Urinary bladder (tissue), 4 donors: Measurements from ENCODE around the gene ACAT2. TPM values are rescaled to one million over a fixed set of nuclear protein-coding genes. Genes with fewer than 3 reads are reported as not detected.
"Not testable (repeated sequence)": the region's sequence is repeated elsewhere in the genome, so short reads cannot be mapped to it uniquely, and the experiment has no call there.

Experiments
- DNase-seq: peaks from one replicate; pipeline ENCODE4 v3.0.0-alpha.2; 2015; ENCODE audit errors: extremely low spot score
- H3K27ac ChIP-seq: one replicate; pipeline ENCODE4 v1.5.1; 2013; ENCODE audit warnings: low read depth, mild to moderate bottlenecking, moderate library complexity
- H3K36me3 ChIP-seq: one replicate; pipeline ENCODE4 v1.6.1; 2013; ENCODE audit warnings: mild to moderate bottlenecking, moderate library complexity; ENCODE audit not compliant: insufficient read depth
- H3K4me1 ChIP-seq: one replicate; pipeline ENCODE4 v1.6.1; 2013; ENCODE audit warnings: mild to moderate bottlenecking, moderate library complexity; ENCODE audit not compliant: insufficient read depth
- H3K4me3 ChIP-seq: one replicate; pipeline ENCODE4 v1.5.1; 2013; ENCODE audit warnings: low read depth, low read length
- WGBS: extraction: QIAGEN DNeasy Blood & Tissue Kit; methylation state at CpG from one replicate; pipeline ENCODE4 v1.1.7; 2013; 5-methylcytosine and 5-hydroxymethylcytosine counted together
- polyA plus RNA-seq: library from polyadenylated mRNA; stranded (reverse); fragments of 200-250 nt; gene quantifications from one replicate; pipeline ENCODE4 v1.2.3, GENCODE V29; 2013
- total RNA-seq: library from RNA; depleted of rRNA; stranded (reverse); fragments of >200 nt; gene quantifications from one replicate; pipeline ENCODE4 v1.2.3, GENCODE V29; 2014
- donor health status: healthy with polysubstance abuse.
- donor health status: healthy.

ACAT2 gene
- total and polyA plus RNA-seq, 2 donors: 16.3 to 16.6 TPM

DNA sequence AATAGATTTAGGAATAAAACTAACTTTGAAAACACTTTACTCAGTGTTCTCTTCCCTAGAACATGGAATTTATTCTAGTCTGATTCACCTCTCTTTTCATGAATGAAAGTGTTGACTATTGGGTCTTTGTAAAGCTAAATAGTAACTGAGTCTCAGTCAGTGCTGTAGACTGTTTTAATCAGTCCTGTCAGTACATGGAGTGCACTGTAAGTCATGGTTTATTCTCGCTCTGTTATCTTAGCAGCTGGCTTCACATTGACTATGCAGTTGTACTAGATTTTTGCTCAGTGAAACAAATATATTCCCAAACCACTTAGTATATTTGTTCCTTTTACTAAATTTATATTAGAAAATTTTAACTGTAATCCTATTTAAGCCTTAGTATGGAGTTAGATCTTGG is 15.1 kb upstream of the ACAT2 start:
- 76% methylated on average over 1 of the region's 1 CpG for WGBS
- H3K4me1 ChIP-seq: no peaks in the 10 kb centered on the region
- H3K36me3 ChIP-seq: peaks cover 9% of the 10 kb centered on the region
- H3K27ac ChIP-seq: no peak overlapping the region
- no peak overlapping the region for H3K4me3 ChIP-seq
- no peak for DNase-seq

DNA sequence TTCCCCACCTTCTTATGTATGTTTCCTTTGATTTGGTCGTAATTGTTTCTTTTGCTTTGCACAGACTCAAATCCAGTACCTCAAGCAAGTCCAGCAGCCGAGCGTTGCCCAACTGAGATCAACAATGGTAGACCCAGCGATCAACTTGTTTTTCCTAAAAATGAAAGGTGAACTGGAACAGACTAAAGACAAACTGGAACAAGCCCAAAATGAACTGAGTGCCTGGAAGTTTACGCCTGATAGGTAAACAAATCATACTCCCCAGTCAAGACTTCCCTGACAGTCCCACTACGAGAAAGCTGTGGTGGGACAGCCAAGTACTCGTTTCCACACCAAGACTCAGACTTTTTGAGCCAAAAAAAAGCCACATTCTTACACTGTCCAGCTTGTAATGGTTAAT is 13.7 kb upstream of the ACAT2 start:
- peaks cover 10% of the 10 kb centered on the region for H3K36me3 ChIP-seq
- not testable (repeated sequence) for H3K4me1 ChIP-seq, DNase-seq, H3K27ac ChIP-seq, H3K4me3 ChIP-seq
- 84% methylated on average over 7 of the region's 7 CpGs for WGBS

DNA sequence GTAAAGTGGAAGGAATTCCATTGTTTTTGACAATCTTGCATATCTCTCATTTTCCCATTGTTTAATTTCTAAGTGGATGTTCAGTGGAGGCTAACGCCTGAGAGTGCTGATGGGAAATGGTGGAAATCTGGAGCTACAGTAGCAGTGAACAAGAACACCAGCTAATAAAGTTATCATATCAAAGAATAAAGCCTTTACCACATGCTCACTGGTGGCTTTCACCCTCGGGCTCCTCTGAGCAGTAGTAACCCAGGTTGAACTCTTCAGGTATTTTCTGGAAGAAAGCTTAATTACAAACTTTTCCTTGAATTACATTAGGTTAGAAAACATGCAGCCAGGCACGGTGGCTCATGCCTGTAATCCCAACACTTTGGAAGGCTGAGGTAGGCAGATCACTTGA is 10.4 kb upstream of the ACAT2 start:
- no peak overlapping the region for H3K27ac ChIP-seq
- no peaks in the 10 kb centered on the region for H3K4me1 ChIP-seq
- no peak for DNase-seq
- H3K36me3 ChIP-seq: peaks cover 5% of the 10 kb centered on the region
- WGBS: 77% methylated on average over 3 of the region's 3 CpGs
- H3K4me3 ChIP-seq: no peak overlapping the region

DNA sequence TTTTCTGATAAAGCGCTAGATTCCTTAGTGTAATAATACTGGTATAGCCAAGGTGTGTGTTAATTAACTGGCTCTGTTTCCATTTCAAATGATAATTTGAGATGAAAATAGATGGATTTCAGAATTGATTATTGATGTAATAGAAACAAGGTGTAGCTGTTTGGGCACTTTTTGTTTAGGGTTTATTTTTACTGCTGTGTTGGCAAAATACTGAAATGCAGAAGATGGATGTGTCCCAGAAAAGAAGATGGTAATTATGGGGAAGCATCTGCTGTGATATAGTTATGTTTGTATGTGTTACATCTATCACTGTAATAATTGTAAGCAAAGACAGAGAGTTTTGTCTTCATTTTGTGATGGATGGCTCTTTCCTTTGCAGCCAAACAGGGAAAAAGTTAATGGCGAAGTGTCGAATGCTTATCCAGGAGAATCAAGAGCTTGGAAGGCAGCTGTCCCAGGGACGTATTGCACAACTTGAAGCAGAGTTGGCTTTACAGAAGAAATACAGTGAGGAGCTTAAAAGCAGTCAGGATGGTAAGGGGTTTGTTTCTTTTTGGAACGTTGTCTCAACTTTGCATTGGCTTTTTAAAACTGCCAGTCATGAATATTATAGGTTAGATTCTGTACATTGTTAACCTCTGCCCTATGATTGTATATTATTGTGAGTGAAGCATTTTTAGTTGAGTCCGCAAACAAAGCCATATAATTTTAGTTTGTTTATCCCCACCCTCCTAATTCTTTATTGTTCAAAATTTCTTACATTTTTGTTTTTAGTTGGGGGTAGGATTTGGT is 8.6 kb upstream of the ACAT2 start:
- no peak for DNase-seq
- Histone ChIP-seq H3K36me3 (peaks cover 5% of the 10 kb centered on the region), H3K4me1 (no peaks in the 10 kb centered on the region), H3K4me3 (no peak overlapping the region), H3K27ac (no peak overlapping the region)
- 85% methylated on average over 6 of the region's 6 CpGs for WGBS

DNA sequence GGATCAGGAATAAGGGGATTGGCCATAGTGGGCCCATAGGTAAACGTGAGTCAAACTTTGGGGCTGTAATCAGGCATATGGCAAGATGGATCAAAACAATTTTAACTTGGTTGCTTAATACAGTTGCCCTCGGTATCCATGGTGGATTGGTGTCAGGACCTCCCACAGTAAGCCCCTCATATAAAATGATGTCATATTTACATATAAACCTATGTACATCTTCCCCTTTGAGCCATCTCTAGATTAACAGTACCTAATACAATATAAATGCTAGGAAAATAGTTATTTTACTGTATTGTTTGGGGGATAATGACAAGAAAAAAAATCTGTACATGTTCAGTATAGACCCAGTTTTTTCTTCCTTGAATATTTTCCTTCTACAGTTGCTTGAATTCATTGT is 7.4 kb upstream of the ACAT2 start:
- H3K4me3 ChIP-seq: no peak overlapping the region
- 82% methylated on average over 2 of the region's 2 CpGs for WGBS
- no peak overlapping the region for H3K27ac ChIP-seq
- H3K36me3 ChIP-seq: peaks cover 5% of the 10 kb centered on the region
- no peaks in the 10 kb centered on the region for H3K4me1 ChIP-seq
- DNase-seq: no peak

DNA sequence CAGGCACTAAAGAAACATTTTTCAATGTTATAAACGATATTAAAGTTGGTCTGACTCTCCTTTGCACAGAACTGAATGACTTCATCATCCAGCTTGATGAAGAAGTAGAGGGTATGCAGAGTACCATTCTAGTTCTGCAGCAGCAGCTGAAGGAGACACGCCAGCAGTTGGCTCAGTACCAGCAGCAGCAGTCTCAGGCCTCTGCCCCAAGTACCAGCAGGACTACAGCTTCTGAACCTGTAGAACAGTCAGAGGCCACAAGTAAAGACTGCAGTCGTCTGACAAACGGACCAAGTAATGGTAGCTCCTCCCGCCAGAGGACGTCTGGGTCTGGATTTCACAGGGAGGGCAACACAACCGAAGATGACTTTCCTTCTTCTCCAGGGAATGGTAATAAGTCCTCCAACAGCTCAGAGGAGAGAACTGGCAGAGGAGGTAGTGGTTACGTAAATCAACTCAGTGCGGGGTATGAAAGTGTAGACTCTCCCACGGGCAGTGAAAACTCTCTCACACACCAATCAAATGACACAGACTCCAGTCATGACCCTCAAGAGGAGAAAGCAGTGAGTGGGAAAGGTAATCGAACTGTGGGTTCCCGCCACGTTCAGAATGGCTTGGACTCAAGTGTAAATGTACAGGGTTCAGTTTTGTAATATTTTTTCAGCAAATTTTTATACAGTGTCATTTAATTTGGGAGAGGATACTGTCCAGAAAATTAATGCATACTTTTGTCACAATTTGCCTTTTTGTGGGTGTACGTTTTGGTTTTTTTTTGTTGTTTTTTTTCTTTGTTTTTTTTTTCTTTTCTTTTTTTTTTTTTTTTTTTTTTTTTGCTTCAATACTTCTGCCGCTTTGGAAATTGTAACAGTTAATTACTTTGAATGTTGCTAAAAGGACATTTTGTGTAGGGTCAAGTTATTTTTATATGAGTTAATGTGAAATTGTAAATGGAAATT is 6.6 kb upstream of the ACAT2 start:
- 75% methylated on average over 15 of the region's 15 CpGs for WGBS
- H3K4me1 ChIP-seq: no peaks in the 10 kb centered on the region
- DNase-seq: no peak
- no peak overlapping the region for H3K4me3 ChIP-seq
- H3K36me3 ChIP-seq: peaks cover 5% of the 10 kb centered on the region
- H3K27ac ChIP-seq: no peak overlapping the region

DNA sequence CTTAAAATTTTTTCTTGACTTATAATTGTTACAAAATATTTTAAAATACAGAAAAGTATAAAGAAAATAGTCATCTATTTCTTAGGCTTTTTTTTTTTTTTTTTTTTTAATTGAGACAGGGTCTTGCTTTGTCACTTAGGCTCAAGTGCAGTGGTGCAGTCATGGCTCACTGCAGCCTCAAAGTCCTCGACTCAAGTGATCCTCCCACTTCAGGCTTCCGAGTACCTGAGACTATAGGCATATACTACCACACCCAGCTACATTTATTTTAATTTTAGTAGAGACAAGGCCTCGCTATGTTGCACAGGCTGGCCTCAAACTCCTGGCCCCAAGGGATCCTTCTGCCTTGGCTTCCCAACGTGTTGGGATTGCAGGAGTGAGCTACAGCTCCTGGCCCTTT is 5.3 kb upstream of the ACAT2 start:
- no peak overlapping the region for H3K27ac ChIP-seq
- no peak overlapping the region for H3K4me3 ChIP-seq
- DNase-seq: no peak
- no peaks in the 10 kb centered on the region for H3K4me1 ChIP-seq
- WGBS: 90% methylated on average over 4 of the region's 4 CpGs
- peaks cover 3% of the 10 kb centered on the region for H3K36me3 ChIP-seq

DNA sequence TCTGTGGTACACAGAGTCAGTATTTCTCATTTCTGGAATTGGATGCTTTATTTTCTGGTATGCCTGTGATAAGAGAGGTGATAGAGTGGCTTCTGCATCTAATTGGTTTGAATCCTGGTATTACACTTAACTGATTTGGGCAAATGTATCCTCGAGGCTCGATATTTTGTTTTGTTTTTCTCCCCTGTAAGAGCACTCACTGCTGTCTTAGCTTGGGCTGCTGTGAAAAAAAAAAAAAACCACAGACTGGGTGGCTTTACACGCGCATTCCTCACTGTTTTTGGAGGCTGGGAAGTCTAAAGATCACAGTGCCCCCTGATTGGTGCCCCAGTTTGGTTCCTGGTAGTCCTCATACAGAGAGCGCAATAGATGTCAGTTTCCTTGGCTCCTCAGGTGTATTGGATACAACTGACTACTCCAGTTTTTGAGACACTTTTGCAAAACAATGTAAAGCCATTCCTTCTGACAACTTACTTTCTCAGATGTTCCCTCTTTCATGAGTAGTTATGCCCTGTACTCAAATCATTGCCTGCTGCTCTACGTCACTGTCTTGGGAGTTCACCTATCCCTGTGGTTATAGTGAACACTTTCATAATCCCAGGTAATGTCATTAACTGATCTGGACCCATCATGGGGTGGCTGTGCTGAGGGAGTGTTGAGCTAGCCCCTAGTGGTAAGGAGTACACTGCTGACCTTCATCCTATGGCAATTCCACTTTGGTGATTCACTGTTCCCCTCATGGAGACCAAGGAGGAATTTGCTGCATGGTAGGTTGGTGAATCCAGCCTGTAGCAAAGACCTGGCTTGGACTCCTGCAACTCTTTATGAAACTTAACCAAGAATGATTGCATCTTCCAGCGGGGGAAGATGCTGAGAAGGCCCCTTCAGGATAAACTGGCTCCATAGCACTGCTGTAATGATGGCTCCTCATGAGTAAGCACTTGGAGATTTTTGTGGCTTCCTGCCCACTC is 3.5 kb upstream of the ACAT2 start:
- 92% methylated on average over 7 of the region's 7 CpGs for WGBS
- no peak for DNase-seq
- Histone ChIP-seq H3K4me3 (no peak overlapping the region), H3K36me3 (no peaks in the 10 kb centered on the region), H3K27ac (no peak overlapping the region), H3K4me1 (no peaks in the 10 kb centered on the region)

DNA sequence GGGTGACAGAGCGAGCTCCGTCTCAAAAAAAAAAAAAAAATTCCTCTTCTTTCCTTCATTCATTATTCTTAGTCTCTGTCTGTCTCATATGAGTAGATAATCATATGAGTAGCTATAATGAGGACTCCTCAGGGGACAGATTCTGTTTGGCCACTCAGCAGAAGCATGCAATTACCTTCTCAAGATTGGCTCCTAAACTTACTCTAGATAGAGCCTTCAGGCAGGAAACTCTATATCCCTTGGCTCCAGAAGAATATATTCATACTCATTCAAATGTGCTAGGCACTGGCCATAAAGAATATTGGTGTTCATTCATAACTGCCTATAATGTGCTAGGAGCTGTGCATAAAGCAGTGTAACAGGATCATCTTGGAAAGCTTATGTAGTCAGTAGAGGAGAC is 2.2 kb upstream of the ACAT2 start:
- Histone ChIP-seq H3K27ac (no peak overlapping the region), H3K4me1 (no peaks in the 10 kb centered on the region), H3K4me3 (no peak overlapping the region), H3K36me3 (no peaks in the 10 kb centered on the region)
- WGBS: 43% methylated on average over 1 of the region's 2 CpGs
- DNase-seq: no peak

DNA sequence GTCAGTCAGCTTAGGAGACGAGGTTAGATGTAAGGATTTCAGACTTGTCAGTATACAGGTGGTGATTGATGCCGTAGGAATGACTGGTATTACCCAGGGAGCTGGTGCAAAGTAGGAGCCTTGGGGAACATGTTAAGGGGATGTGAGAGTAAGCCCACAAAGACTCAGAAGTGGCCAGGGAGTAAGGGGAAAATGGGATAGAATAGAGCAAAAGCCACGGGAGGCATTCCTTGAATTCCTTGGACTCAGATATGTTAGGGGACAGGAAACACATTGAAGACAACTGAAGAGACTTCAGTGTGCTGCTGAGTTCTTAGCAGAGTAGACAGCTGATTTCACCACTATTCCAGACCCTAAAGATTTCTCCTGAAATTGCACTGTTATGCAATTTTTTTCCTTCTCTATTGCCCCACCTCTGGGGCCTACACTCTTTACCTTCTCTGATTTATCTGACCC is 1.2 kb upstream of the ACAT2 start:
- Histone ChIP-seq H3K4me1 (no peaks in the 10 kb centered on the region), H3K36me3 (no peaks in the 10 kb centered on the region), H3K27ac (no peak overlapping the region), H3K4me3 (no peak overlapping the region)
- 52% methylated on average over 3 of the region's 3 CpGs for WGBS
- no peak for DNase-seq

DNA sequence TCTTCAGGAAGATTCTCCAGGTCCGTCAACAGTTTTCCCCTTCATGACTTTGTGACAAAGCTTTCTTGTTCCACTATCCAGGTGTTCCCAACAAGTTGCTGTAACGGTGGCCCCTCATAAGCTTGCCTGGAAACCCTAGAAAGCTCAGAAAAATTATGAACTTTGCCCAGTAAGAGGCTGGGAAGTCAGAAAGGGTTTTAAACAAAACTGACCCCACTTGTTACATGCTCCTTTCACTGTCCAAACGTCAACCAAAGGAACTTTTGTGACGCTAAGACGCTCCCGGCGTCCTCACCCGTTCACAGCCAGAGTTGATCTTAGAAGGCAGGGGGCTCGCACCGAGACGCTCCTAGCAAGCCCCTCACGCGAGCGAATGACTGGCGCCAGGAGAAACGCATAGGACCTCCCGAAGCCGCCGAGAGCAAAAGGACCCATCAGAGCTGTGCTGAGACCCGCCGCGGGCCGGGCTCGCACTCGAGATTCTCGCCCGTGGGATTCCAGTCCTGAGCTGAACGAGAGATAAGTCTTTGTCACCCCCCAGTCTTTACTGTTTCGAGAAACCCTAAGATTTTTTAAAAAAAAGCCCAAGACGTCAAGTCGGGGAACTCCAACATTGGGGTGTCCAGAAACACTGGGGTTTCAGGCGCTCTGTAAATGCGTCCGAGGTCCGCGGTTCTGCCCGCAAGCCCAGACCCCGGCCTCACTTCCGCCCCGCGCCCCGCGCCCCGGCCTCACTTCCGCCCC is 544 bp upstream of the ACAT2 start:
- Histone ChIP-seq H3K4me1 (no peaks in the 10 kb centered on the region), H3K4me3 (peak overlapping the region; percentile 74), H3K27ac (peak overlapping the region; percentile 91), H3K36me3 (no peaks in the 10 kb centered on the region)
- DNase-seq: peak; percentile 2
- WGBS: 7% methylated on average over 45 of the region's 45 CpGs

DNA sequence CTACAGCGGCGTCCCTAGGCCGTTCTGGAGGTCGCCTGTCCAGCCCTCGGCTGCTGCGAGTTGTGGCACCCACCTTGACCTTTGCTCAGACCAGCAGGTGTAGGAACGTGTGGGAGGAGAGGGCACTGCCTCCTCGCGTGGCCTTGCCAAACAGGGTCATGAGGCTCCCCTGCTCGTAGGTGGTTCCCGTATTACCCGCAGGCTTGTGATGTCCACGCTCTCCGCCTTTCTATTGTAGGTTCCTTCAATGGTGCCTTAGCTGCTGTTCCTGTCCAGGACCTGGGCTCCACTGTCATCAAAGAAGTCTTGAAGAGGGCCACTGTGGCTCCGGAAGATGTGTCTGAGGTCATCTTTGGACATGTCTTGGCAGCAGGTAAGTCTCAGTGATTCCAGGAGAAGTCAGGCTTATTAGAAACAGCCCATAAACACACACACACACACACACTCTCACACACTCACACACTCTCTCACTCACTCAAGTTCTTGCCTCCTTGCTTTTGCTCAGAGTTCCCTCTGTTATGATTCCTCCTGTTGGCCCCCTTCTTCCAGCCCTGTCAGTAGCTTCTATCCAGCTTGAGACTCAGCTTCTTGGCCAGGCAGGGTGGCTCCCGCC is 942 bp downstream of the ACAT2 start:
- H3K36me3 ChIP-seq: no peaks in the 10 kb centered on the region
- no peak for DNase-seq
- 14% methylated on average over 16 of the region's 16 CpGs for WGBS

More for the DNA sequence above, 942 bp downstream of the ACAT2 start:
- Histone ChIP-seq H3K4me1 (no peaks in the 10 kb centered on the region), H3K4me3 (peak overlapping the region; percentile 74), H3K27ac (peak overlapping the region; percentile 65)
